Measurements from ENCODE around the gene NR5A2. TPM values are rescaled to one million over a fixed set of nuclear protein-coding genes. Genes with fewer than 3 reads are reported as not detected.

NR5A2 gene
- total and polyA plus RNA-seq, 2 donors (not counting 1 experiment from before 2014, with no cell fraction given) = 0.01 TPM; not detected in 1

- Histone ChIP-seq H3K27me3 (ENCODE audit: control insufficient read depth, insufficient read depth, low read length) (no peaks in the 10 kb centered on the region), H3K4me1 (ENCODE audit: control insufficient read depth, extremely low read depth, insufficient read depth, low read length) (no peaks in the 10 kb centered on the region), H3K27ac (ENCODE audit: insufficient read depth, low read length) (no peak overlapping the region), H4K20me1 (ENCODE audit: control insufficient read depth, extremely low read depth, insufficient read depth, low read length) (no peaks in the 10 kb centered on the region), H2AFZ (ENCODE audit: low read length) (no peak overlapping the region), H3K4me3 (replicated peaks in 1 of 4; ENCODE audit: control extremely low read depth in 1 of 4, insufficient read depth in 1 of 4, low read depth in 3 of 4, low read length in 4 of 4) (no peak overlapping the region), H3K79me2 (ENCODE audit: control insufficient read depth, insufficient read depth, low read length) (no peaks in the 10 kb centered on the region), H3K9me3 (ENCODE audit: control insufficient read depth, insufficient read depth, low read depth, low read length) (no peaks in the 10 kb centered on the region), H3K36me3 (ENCODE audit: control insufficient read depth, insufficient read depth, low read length) (no peaks in the 10 kb centered on the region), H3K4me2 (ENCODE audit: extremely low read depth, insufficient read depth, low read length) (no peak overlapping the region), H3K9ac (ENCODE audit: insufficient read depth, low read length) (no peak overlapping the region)
- no peak for DNase-seq (ENCODE audit: low read depth in 2 of 2)
- TF ChIP-seq CTCF (conservative IDR thresholded peaks at IDR 0.05 in 1 of 2, IDR thresholded peaks at IDR 0.05 in 1 of 2; ENCODE audit: low read depth in 1 of 2, low read length in 2 of 2) (no peak), EZH2 (IDR thresholded peaks at IDR 0.05; ENCODE audit: low read length, missing control alignments) (no peak)
Measured at GRCh38 chr1:200221614-200222282, 194.2 kb downstream of the NR5A2 start.

- no peak overlapping the region for H3K4me3 ChIP-seq (replicated peaks in 1 of 4; ENCODE audit: control extremely low read depth in 1 of 4, insufficient read depth in 1 of 4, low read depth in 3 of 4, low read length in 4 of 4)
- TF ChIP-seq EZH2 (IDR thresholded peaks at IDR 0.05; ENCODE audit: low read length, missing control alignments) = no peak
- TF ChIP-seq CTCF (conservative IDR thresholded peaks at IDR 0.05 in 1 of 2, IDR thresholded peaks at IDR 0.05 in 1 of 2; ENCODE audit: low read depth in 1 of 2, low read length in 2 of 2) = no peak
- H3K4me1 ChIP-seq (ENCODE audit: control insufficient read depth, extremely low read depth, insufficient read depth, low read length) = no peaks in the 10 kb centered on the region
- no peak for DNase-seq (ENCODE audit: low read depth in 2 of 2)
- no peaks in the 10 kb centered on the region for H3K36me3 ChIP-seq (ENCODE audit: control insufficient read depth, insufficient read depth, low read length)
- no peaks in the 10 kb centered on the region for H3K79me2 ChIP-seq (ENCODE audit: control insufficient read depth, insufficient read depth, low read length)
- H4K20me1 ChIP-seq (ENCODE audit: control insufficient read depth, extremely low read depth, insufficient read depth, low read length) = no peaks in the 10 kb centered on the region
- H3K27me3 ChIP-seq (ENCODE audit: control insufficient read depth, insufficient read depth, low read length) = no peaks in the 10 kb centered on the region
- H2AFZ ChIP-seq (ENCODE audit: low read length) = no peak overlapping the region
- no peak overlapping the region for H3K9ac ChIP-seq (ENCODE audit: insufficient read depth, low read length)
- H3K4me2 ChIP-seq (ENCODE audit: extremely low read depth, insufficient read depth, low read length) = no peak overlapping the region
- H3K9me3 ChIP-seq (ENCODE audit: control insufficient read depth, insufficient read depth, low read depth, low read length) = no peaks in the 10 kb centered on the region
- H3K27ac ChIP-seq (ENCODE audit: insufficient read depth, low read length) = no peak overlapping the region
Measured at GRCh38 chr1:200223207-200223606, 195.7 kb downstream of the NR5A2 start.

- no peak for DNase-seq (ENCODE audit: low read depth in 2 of 2)
- H3K27me3 ChIP-seq (ENCODE audit: control insufficient read depth, insufficient read depth, low read length) = no peaks in the 10 kb centered on the region
- no peaks in the 10 kb centered on the region for H3K9me3 ChIP-seq (ENCODE audit: control insufficient read depth, insufficient read depth, low read depth, low read length)
- H3K4me1 ChIP-seq (ENCODE audit: control insufficient read depth, extremely low read depth, insufficient read depth, low read length) = no peaks in the 10 kb centered on the region
- no peak overlapping the region for H3K27ac ChIP-seq (ENCODE audit: insufficient read depth, low read length)
- no peaks in the 10 kb centered on the region for H4K20me1 ChIP-seq (ENCODE audit: control insufficient read depth, extremely low read depth, insufficient read depth, low read length)
- H2AFZ ChIP-seq (ENCODE audit: low read length) = no peak overlapping the region
- no peaks in the 10 kb centered on the region for H3K79me2 ChIP-seq (ENCODE audit: control insufficient read depth, insufficient read depth, low read length)
- H3K36me3 ChIP-seq (ENCODE audit: control insufficient read depth, insufficient read depth, low read length) = no peaks in the 10 kb centered on the region
- H3K4me2 ChIP-seq (ENCODE audit: extremely low read depth, insufficient read depth, low read length) = no peak overlapping the region
- no peak overlapping the region for H3K9ac ChIP-seq (ENCODE audit: insufficient read depth, low read length)
- no peak for TF ChIP-seq CTCF (conservative IDR thresholded peaks at IDR 0.05 in 1 of 2, IDR thresholded peaks at IDR 0.05 in 1 of 2; ENCODE audit: low read depth in 1 of 2, low read length in 2 of 2)
- no peak for TF ChIP-seq EZH2 (IDR thresholded peaks at IDR 0.05; ENCODE audit: low read length, missing control alignments)
- no peak overlapping the region for H3K4me3 ChIP-seq (replicated peaks in 1 of 4; ENCODE audit: control extremely low read depth in 1 of 4, insufficient read depth in 1 of 4, low read depth in 3 of 4, low read length in 4 of 4)
Measured at GRCh38 chr1:200223613-200224012, 196.1 kb downstream of the NR5A2 start.

All from fibroblast of lung (primary cell).